ENCODE measurements around the gene LPAR1. TPM values are rescaled to one million over a fixed set of nuclear protein-coding genes. Genes with fewer than 3 reads are reported as not detected.

Gene LPAR1
- total and polyA plus RNA-seq, 2 donors (not counting 1 experiment from before 2014, with no cell fraction given): 0.06 TPM; not detected in 1

- intact Hi-C loops (cut with micrococcal nuclease): no loop called here
- H3K27me3 ChIP-seq (replicated peaks in 1 of 4; ENCODE audit: control extremely low read depth in 1 of 4, control insufficient read depth in 3 of 4, insufficient read depth in 4 of 4, low read length in 3 of 4): no peaks in the 10 kb centered on the region
These were observed 47.8 kb downstream of the LPAR1 start for GRCh38 chr9:110990481-110990880.

DNA sequence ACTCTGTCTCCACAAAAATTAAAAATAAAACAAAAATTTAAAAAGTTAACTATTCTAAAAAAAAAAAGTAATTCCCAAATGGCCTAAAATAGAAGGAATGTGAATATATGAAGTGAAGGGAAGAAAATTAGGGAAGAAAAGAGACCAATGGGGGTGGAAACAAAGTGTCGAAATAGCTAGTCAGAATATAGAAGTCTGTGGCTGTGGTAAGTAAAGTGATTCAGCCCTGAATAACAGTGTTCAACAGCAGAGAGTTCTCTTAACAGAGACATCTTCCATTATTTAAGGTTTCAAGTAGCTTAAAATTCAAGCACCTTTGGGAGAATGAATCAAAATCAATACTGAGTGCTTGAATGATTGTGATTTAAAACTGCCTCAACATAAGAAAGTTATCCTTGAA is 51.7 kb downstream of the LPAR1 start:
- Histone ChIP-seq H3K4me3 (ENCODE audit: control extremely low read depth in 1 of 5, extremely low read depth in 1 of 5, insufficient read depth in 1 of 5, low read depth in 2 of 5, low read length in 4 of 5) (no peak overlapping the region), H3K4me1 (ENCODE audit: control insufficient read depth in 2 of 2, insufficient read depth in 2 of 2, low read length in 2 of 2) (no peaks in the 10 kb centered on the region), H3K9ac (ENCODE audit: low read length) (no peak overlapping the region), H3K36me3 (replicated peaks in 1 of 2; ENCODE audit: control extremely low read depth in 1 of 2, control insufficient read depth in 1 of 2, extremely low read depth in 1 of 2, insufficient read depth in 2 of 2, low read length in 1 of 2) (no peaks in the 10 kb centered on the region), H4K20me1 (ENCODE audit: control insufficient read depth, insufficient read depth, low read length, poor library complexity, severe bottlenecking) (no peaks in the 10 kb centered on the region), H3K27ac (ENCODE audit: low read length in 2 of 2) (no peak overlapping the region), H3K27me3 (replicated peaks in 1 of 4; ENCODE audit: control extremely low read depth in 1 of 4, control insufficient read depth in 3 of 4, insufficient read depth in 4 of 4, low read length in 3 of 4) (no peaks in the 10 kb centered on the region), H3K79me2 (ENCODE audit: control insufficient read depth, insufficient read depth, low read length) (no peaks in the 10 kb centered on the region), H3K9me3 (ENCODE audit: control extremely low read depth in 1 of 3, control insufficient read depth in 2 of 3, insufficient read depth in 1 of 3, low read length in 2 of 3) (peaks cover 0 to 4% (median 0%) of the 10 kb centered on the region in 3 donors), H2AFZ (ENCODE audit: insufficient read depth, low read depth, low read length, poor library complexity, severe bottlenecking) (no peak overlapping the region), H3K4me2 (replicated peaks; ENCODE audit: low read depth, low read length, poor library complexity, severe bottlenecking) (no peak overlapping the region)
- no peak overlapping the region for H3K27ac Mint-ChIP-seq
- ATAC-seq (ENCODE audit: low read depth) (no peak), DNase-seq (no peak)
- peaks cover 4% of the 10 kb centered on the region for H3K9me3 Mint-ChIP-seq (ENCODE audit: insufficient read depth)
- intact Hi-C loops (cut with micrococcal nuclease): no loop called here
- no peaks in the 10 kb centered on the region for H3K27me3 Mint-ChIP-seq
- H3K4me1 Mint-ChIP-seq: peaks cover 1% of the 10 kb centered on the region
- TF ChIP-seq EZH2 (IDR thresholded peaks at IDR 0.05; ENCODE audit: borderline replicate concordance, insufficient read depth, low read depth, low read length, poor library complexity, severe bottlenecking): no peak
- TF ChIP-seq CTCF (IDR thresholded peaks at IDR 0.05): no peak
- no CpG with 5 or more reads among the region's 1 CpG for WGBS (ENCODE audit: insufficient coverage)
- H3K4me3 Mint-ChIP-seq: no peak overlapping the region
- ChIA-PET CTCF (no interaction called here), POLR2A (no interaction called here)

More at GRCh38 chr9:110990481-110990880, 47.8 kb downstream of the LPAR1 start:
- H3K9me3 ChIP-seq (ENCODE audit: control extremely low read depth in 1 of 3, control insufficient read depth in 2 of 3, insufficient read depth in 1 of 3, low read length in 2 of 3): peaks cover 0 to 4% (median 0%) of the 10 kb centered on the region in 3 donors
- WGBS (ENCODE audit: insufficient coverage): no CpG with 5 or more reads among the region's 2 CpGs
- CTCF ChIA-PET: no interaction called here
- H4K20me1 ChIP-seq (ENCODE audit: control insufficient read depth, insufficient read depth, low read length, poor library complexity, severe bottlenecking): no peaks in the 10 kb centered on the region
- POLR2A ChIA-PET: no interaction called here
- no peaks in the 10 kb centered on the region for H3K27me3 Mint-ChIP-seq
- H2AFZ ChIP-seq (ENCODE audit: insufficient read depth, low read depth, low read length, poor library complexity, severe bottlenecking): no peak overlapping the region
- ATAC-seq (ENCODE audit: low read depth) (no peak), DNase-seq (no peak)
- H3K79me2 ChIP-seq (ENCODE audit: control insufficient read depth, insufficient read depth, low read length): no peaks in the 10 kb centered on the region
- H3K4me3 Mint-ChIP-seq: no peak overlapping the region
- H3K4me1 ChIP-seq (ENCODE audit: control insufficient read depth in 2 of 2, insufficient read depth in 2 of 2, low read length in 2 of 2): no peaks in the 10 kb centered on the region
- no peak overlapping the region for H3K4me3 ChIP-seq (ENCODE audit: control extremely low read depth in 1 of 5, extremely low read depth in 1 of 5, insufficient read depth in 1 of 5, low read depth in 2 of 5, low read length in 4 of 5)
- H3K27ac ChIP-seq (ENCODE audit: low read length in 2 of 2): no peak overlapping the region
- H3K27ac Mint-ChIP-seq: no peak overlapping the region
- no peak overlapping the region for H3K4me2 ChIP-seq (replicated peaks; ENCODE audit: low read depth, low read length, poor library complexity, severe bottlenecking)
- peaks cover 1% of the 10 kb centered on the region for H3K4me1 Mint-ChIP-seq
- no peaks in the 10 kb centered on the region for H3K36me3 ChIP-seq (replicated peaks in 1 of 2; ENCODE audit: control extremely low read depth in 1 of 2, control insufficient read depth in 1 of 2, extremely low read depth in 1 of 2, insufficient read depth in 2 of 2, low read length in 1 of 2)
- H3K9me3 Mint-ChIP-seq (ENCODE audit: insufficient read depth): peaks cover 2% of the 10 kb centered on the region
- H3K9ac ChIP-seq (ENCODE audit: low read length): no peak overlapping the region
- TF ChIP-seq EZH2 (IDR thresholded peaks at IDR 0.05; ENCODE audit: borderline replicate concordance, insufficient read depth, low read depth, low read length, poor library complexity, severe bottlenecking) (no peak), CTCF (IDR thresholded peaks at IDR 0.05) (no peak)

All from B cell (primary cell).